GM18907 (cell line): ENCODE results near the gene CARMIL3.
"Not testable (repeated sequence)": the region's sequence is repeated elsewhere in the genome, so short reads cannot be mapped to it uniquely, and the experiment has no call there.

ENCODE experiments used
- ATAC-seq: cut with Tn5 transposase; IDR thresholded peaks from one replicate; pipeline ENCODE4 v1.9.1; 2021; ENCODE audit warnings: mild to moderate bottlenecking, moderate library complexity; ENCODE audit not compliant: unreplicated experiment

The CARMIL3 gene

GRCh38 chr14:24038686-24039085, 13.1 kb upstream of the CARMIL3 start:
- no peak for ATAC-seq

DNA sequence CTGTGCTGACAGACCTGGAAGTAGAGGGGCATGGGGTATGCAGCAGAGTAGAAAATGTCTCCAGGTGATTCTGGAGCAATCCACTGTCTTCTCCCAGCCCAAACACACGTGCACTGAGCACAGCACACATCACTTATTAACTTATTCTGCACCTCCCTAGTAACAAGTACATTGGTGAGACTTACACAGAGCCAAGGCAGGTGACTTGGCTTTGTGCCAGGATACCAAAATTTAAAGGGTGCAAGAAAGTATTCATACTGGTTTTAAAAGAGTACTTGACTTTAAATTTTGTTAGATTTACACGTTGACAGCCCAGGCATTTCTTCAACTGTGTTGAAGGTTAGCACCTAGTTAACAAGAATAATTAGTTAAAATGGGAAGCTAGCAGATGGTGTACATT, 11.1 kb upstream of the CARMIL3 start:
- no peak for ATAC-seq

- no peak for ATAC-seq
Observed at GRCh38 chr14:24042746-24043145, 9.1 kb upstream of the CARMIL3 start.

DNA sequence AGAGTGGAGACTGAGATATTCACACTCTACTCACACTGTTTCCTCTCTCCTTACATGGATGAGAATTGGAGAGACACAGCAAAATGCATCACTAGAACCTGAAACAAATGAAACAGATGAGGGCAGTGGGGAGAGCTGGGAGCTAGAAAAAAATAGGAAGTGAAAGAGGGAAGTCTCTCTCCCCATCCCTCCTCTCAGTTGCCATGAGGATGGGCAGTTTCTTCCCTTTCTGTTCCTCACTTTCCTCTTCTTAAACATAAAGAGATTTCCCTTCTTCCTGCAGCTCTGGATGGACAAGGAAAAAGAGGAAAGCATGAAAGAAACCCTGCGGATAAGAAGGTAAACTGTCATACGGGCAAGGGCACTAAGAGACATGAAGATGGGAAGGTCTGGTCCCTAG, 2.8 kb upstream of the CARMIL3 start:
- not testable (repeated sequence) for ATAC-seq

GRCh38 chr14:24050753-24051152, 1.1 kb upstream of the CARMIL3 start:
- not testable (repeated sequence) for ATAC-seq

DNA sequence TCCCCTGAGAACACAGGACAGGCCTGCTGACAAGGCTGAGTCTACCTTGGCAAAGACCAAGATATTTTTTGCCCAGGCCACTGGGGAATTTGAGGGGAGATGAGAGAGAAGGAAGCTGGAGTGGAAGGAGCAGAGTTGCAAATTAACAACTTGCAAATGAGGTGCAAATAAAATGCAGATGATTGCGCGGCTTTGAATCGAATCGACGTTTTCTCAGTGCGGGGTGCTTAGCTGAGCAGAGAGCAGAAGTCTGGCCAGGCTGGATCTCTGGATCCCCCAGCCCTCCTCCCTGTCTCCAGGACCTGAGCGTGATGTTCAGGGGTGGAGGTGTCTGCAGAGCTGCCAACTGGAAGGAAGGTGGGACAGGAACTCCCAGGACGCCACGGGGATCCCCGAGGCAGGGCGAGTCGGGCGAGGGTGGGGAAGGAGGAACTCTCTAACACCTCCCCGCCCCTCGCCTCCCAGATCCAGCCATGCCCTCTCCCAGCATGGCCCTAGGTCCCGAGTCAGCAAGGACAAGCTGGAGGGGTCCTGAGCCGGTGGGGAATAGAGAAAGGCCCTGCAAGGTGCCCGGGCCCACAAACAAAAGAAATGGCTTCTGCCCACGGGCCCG, 527 bp upstream of the CARMIL3 start:
- peak; percentile 20 for ATAC-seq

DNA sequence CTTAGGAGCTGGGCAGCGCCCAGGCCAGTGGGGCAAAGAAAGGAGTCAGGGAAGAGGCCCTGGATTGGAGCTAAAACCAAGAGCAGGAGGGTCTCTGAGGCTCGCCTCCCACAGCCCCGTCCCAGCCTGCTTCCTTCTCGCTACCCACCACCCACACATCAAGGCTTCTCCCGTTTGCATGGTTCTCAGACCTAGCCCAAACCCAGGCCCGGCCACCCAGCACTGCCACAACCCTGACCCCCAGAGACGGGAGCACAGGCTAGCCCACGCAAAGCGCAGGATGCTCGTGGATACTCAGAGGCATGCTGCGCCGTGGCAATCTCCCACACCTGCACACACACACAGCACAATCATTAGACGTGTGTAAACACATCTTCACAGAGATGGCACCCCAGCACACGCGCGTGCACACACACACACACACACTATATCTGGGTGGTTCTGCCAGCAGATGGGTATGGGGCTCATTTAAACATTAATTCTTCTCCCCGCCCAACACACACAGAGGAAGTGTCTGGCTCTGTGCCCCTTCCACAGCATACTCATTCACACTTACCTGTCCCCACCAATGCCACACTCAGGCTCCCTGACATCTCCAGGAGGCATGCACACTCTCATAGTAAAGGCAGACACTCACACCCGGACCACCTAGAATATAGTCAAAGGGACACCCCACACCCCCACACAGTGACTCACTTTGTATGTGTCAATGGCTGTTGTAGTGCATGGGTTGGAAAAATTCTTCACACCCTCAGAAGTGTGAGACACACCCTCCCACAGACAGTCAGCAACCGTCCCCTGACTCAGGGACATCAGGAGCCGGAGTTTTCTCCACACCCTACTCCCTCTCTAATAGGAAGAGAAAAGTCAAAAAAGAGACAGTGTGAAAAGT, 1.1 kb downstream of the CARMIL3 start:
- no peak for ATAC-seq

GRCh38 chr14:24053548-24054323, 1.9 kb downstream of the CARMIL3 start:
- ATAC-seq, result no peak

GRCh38 chr14:24054324-24054641, 2.5 kb downstream of the CARMIL3 start:
- ATAC-seq, result no peak

- ATAC-seq, result no peak
Observed at GRCh38 chr14:24054646-24055045, 2.8 kb downstream of the CARMIL3 start.

DNA sequence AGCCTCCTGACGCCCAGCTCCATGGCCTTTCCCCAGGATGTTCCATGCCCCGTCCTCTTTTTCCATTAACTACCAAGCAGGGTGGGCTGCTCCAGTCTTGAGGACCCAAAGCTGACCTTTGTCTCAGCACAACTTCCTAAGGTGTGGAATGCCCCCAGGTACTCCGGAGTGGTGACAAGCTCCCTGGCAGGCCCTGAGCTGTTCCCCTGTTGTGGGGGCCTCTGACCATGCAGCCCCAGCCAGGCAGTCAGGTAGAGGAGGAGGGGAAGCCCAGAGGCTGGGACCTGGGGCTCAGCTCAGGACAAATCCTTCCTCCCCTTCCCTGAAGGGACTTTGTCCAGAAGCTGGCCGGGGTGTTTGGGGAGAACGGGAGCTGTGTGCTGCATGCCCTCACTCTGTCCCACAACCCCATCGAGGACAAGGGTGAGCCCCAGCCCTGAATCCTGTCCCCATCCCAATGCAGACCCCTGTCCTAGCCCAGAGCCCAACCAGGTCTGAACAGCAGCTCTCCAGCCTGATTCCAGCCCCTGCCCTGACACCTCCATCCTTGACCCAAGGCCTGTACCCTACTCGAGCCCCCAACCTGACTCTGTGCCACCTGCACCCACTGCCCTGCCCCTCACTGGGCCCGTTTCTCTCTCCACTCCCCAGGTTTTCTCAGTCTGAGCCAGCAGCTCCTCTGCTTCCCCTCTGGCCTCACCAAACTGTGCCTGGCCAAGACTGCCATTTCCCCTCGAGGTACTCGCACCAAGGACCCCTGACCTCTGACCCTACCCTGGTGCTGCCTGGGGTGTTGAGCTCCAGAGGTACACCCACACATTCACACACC, 4.4 kb downstream of the CARMIL3 start:
- no peak for ATAC-seq

- no peak for ATAC-seq
Observed at GRCh38 chr14:24056800-24057184, 5.0 kb downstream of the CARMIL3 start.

GRCh38 chr14:24057271-24057670, 5.5 kb downstream of the CARMIL3 start:
- no peak for ATAC-seq

DNA sequence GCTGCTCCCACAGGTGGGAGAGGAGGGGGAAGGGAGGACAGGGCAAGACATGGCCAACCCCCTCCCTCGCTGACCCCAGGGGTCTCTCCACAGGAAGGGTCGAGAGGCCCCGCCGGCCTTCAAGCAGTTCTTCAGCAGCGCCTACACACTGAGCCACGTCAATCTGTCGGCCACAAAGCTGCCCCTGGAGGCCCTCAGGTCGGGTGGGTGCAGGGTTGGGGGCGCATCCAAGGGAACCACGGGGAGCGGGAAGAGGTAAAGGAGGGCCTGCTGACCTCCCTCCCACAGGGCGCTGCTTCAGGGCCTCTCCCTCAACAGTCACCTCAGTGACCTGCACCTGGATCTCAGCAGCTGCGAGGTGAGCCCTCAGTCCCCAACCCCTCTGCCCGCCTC, 6.1 kb downstream of the CARMIL3 start:
- ATAC-seq, result peak; percentile 11

- peak; percentile 57 for ATAC-seq
Observed at GRCh38 chr14:24058260-24058950, 6.6 kb downstream of the CARMIL3 start.

- ATAC-seq, result no peak
Observed at GRCh38 chr14:24058951-24059475, 7.2 kb downstream of the CARMIL3 start.

GRCh38 chr14:24059841-24060388, 8.1 kb downstream of the CARMIL3 start:
- no peak for ATAC-seq

- no peak for ATAC-seq
Observed at GRCh38 chr14:24060443-24060842, 8.6 kb downstream of the CARMIL3 start.

DNA sequence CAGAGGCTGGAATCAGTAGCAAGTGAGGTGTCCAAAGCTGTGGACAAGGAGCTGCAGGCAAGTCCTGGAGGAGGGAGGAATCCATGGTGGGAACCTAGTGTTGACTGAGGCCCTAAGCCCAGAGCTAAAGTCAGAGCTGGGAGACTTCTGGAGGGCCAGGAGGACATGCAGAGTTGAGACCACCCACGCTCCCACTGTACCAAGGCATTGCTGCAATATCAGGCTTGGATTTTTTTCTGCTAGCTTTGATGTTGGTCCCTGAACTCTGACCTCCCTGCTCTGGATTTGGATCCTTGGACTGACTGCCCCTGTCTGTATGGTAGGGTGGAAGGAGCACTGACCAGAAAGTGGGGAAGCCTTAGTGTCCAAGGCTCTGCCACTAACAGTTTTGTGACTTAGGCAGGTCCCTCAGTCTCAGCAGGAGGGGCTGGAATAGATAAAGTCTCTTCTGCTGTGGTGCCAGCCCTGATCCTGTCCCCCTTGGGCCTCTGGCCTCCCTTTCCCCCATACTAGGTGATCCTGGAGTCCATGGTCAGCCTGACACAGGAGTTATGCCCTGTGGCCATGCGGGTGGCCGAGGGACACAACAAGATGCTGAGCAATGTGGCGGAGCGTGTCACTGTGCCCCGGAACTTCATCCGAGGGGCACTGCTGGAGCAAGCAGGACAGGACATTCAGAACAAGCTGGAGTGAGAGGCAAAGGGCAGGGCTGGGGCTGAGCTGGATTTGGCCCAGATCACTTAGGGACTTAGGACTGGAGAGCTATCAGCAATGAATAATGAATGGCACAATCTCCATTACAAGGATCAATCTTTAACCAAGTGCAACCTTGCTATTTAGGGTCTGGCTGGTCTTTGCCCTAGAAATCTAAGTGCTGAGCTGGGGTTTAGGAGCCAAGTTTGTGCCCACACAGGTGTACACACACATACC, 9.4 kb downstream of the CARMIL3 start:
- no peak for ATAC-seq
